ENCODE data around the gene CDS2. TPM values are rescaled to one million over a fixed set of nuclear protein-coding genes. Genes with fewer than 3 reads are reported as not detected.
A peak's percentile ranks its signal among the peaks of the same experiment; 100 is the strongest.

CDS2 gene
- total and polyA plus RNA-seq, 2 of the 13 experiments (the other 11 are each of a cell fraction or from before 2014, with no cell fraction given): 81.3 to 153 TPM

GRCh38 chr20:5078399-5078958 lies 48.3 kb upstream of the CDS2 start (continued):
- TF ChIP-seq FOXO4 (CRISPR knock-in tag; conservative IDR thresholded peaks at IDR 0.05): no peak
- no peak for TF ChIP-seq TGIF2 (CRISPR knock-in tag; IDR thresholded peaks at IDR 0.05)
- TF ChIP-seq EHMT2 (IDR thresholded peaks at IDR 0.05; ENCODE audit: borderline replicate concordance, low read depth, low read length): no peak
- peak; percentile 57 for TF ChIP-seq SAP130 (CRISPR knock-in tag; IDR thresholded peaks at IDR 0.05; ENCODE audit: low read depth)
- no peak for TF ChIP-seq ZSCAN25 (CRISPR knock-in tag; IDR thresholded peaks at IDR 0.05)
- TF ChIP-seq KAT7 (CRISPR knock-in tag; IDR thresholded peaks at IDR 0.05; ENCODE audit: borderline replicate concordance): peak; percentile 67; the same call in 1 of the 2 replicates
- no peak for TF ChIP-seq ZBTB4 (CRISPR knock-in tag; IDR thresholded peaks at IDR 0.05; ENCODE audit: borderline replicate concordance)
- no peak for TF ChIP-seq ZBTB34 (CRISPR knock-in tag; IDR thresholded peaks at IDR 0.05)
- TF ChIP-seq ZNF547 (CRISPR knock-in tag; IDR thresholded peaks at IDR 0.05): no peak
- TF ChIP-seq ZNF570 (CRISPR knock-in tag; IDR thresholded peaks at IDR 0.05; ENCODE audit: borderline replicate concordance): no peak
- 0 out of 2 replicates have a peak, but pooled peaks have one; percentile 12 for TF ChIP-seq NCOA2 (CRISPR knock-in tag; IDR thresholded peaks at IDR 0.05)
- TF ChIP-seq ZNF572 (CRISPR knock-in tag; IDR thresholded peaks at IDR 0.05): no peak
- TF ChIP-seq MAZ (IDR thresholded peaks at IDR 0.05; ENCODE audit: borderline replicate concordance, low read depth, low read length): no peak
- TF ChIP-seq MAZ (CRISPR knock-in tag; IDR thresholded peaks at IDR 0.05; ENCODE audit: low read depth): no peak
- 0 out of 2 replicates have a peak, but pooled peaks have one; percentile 14 for TF ChIP-seq ZNF605 (CRISPR knock-in tag; IDR thresholded peaks at IDR 0.05)
- no peak for TF ChIP-seq ZNF30 (CRISPR knock-in tag; IDR thresholded peaks at IDR 0.05)
- no peak for TF ChIP-seq SIX4 (CRISPR knock-in tag; IDR thresholded peaks at IDR 0.05)
- no peak for TF ChIP-seq GPN1 (CRISPR knock-in tag; IDR thresholded peaks at IDR 0.05; ENCODE audit: borderline replicate concordance)
- 0 out of 2 replicates have a peak, but pooled peaks have one; percentile 7 for TF ChIP-seq BCL6 (CRISPR knock-in tag; IDR thresholded peaks at IDR 0.05)
- TF ChIP-seq ASH2L (IDR thresholded peaks at IDR 0.05; ENCODE audit: insufficient read length, low read depth, low read length): peak; percentile 28
- TF ChIP-seq ZNF160 (CRISPR knock-in tag; IDR thresholded peaks at IDR 0.05): no peak
- TF ChIP-seq ZNF350 (CRISPR knock-in tag; IDR thresholded peaks at IDR 0.05; ENCODE audit: borderline replicate concordance, low read depth): no peak
- no peak for TF ChIP-seq ARNTL (CRISPR knock-in tag; IDR thresholded peaks at IDR 0.05)
- no peak for TF ChIP-seq ZNF136 (CRISPR knock-in tag; IDR thresholded peaks at IDR 0.05; ENCODE audit: low read depth)
- TF ChIP-seq NFKB2 (CRISPR knock-in tag; IDR thresholded peaks at IDR 0.05; ENCODE audit: borderline replicate concordance): no peak
- TF ChIP-seq RXRA (CRISPR knock-in tag; IDR thresholded peaks at IDR 0.05): no peak
- TF ChIP-seq ZNF251 (CRISPR knock-in tag; IDR thresholded peaks at IDR 0.05): 0 out of 2 replicates have a peak, but pooled peaks have one; percentile 43

Measured in HepG2 (cell line).